HEK293 (cell line): ENCODE data around the gene SCAF11.
"Not testable (repeated sequence)": the region's sequence is repeated elsewhere in the genome, so short reads cannot be mapped to it uniquely, and the experiment has no call there.

Experiments used
- CTCF ChIA-PET: fragments of 350-600 bp; formaldehyde crosslinking; extraction: SDS; loops from one replicate; lab custom pipeline; 2021; ENCODE audit warnings: antibody characterized with exemption; lab: Yijun Ruan, JAX
- POLR2A ChIA-PET: fragments of 300-600 bp; formaldehyde crosslinking; extraction: SDS; loops from one replicate; lab custom pipeline; 2020; ENCODE audit warnings: antibody characterized with exemption, inconsistent platforms; lab: Yijun Ruan, JAX
- H3K27ac ChIP-seq: fragments of 200-500 bp; sonication (Bioruptor generic); 2 replicates; pipeline ENCODE4 v1.5.1; 2014; ENCODE audit warnings: low read depth, low read length, control low read depth, inconsistent platforms; ENCODE audit errors: extremely low read depth
- H3K36me3 ChIP-seq, 2 experiments: fragments of 200-500 bp in 1 of 2; sonication (Bioruptor generic) in 1 of 2; 1 replicate in 1 of 2; 2 replicates in 1 of 2; pipeline ENCODE4 v1.5.1; 2014 to 2017; ENCODE audit warnings: inconsistent platforms in 2 of 2, low read length in 2 of 2; ENCODE audit not compliant: control insufficient read depth in 2 of 2, insufficient read depth in 1 of 2
- H3K4me1 ChIP-seq: fragments of 200-500 bp; sonication (Bioruptor generic); 2 replicates; pipeline ENCODE4 v1.5.1; 2014; ENCODE audit warnings: mild to moderate bottlenecking, low read length, inconsistent platforms; ENCODE audit not compliant: control insufficient read depth, insufficient read depth
- H3K4me3 ChIP-seq: 2 replicates; pipeline ENCODE4 v1.5.1; 2011; ENCODE audit warnings: low read depth, mild to moderate bottlenecking, control low read depth, low read length, moderate library complexity
- H3K9me3 ChIP-seq: fragments of 200-500 bp; sonication (Bioruptor generic); 2 replicates; pipeline ENCODE4 v1.5.1; 2014; ENCODE audit warnings: low read depth, low read length, inconsistent platforms; ENCODE audit not compliant: control insufficient read depth, insufficient read depth
- SETDB1 ChIP-seq: IDR thresholded peaks from one replicate; pipeline ENCODE4 v1.6.1; 2017; ENCODE audit warnings: mild to moderate bottlenecking, low read length, moderate library complexity, mixed read lengths; ENCODE audit not compliant: insufficient read length
- ZEB2 ChIP-seq: fragments of 450-650 bp; formaldehyde crosslinking; IDR thresholded peaks from 2 replicates; pipeline ENCODE4 v1.5.1; 2016; ENCODE audit warnings: missing biosample characterization, missing genetic modification characterization
- ZNF114 ChIP-seq: fragments of 450-650 bp; formaldehyde crosslinking; IDR thresholded peaks from 2 replicates; pipeline ENCODE4 v1.5.0; 2017; ENCODE audit warnings: missing biosample characterization, missing genetic modification characterization
- ZNF24 ChIP-seq: fragments of 450-650 bp; formaldehyde crosslinking; IDR thresholded peaks from 2 replicates; pipeline ENCODE4 v1.5.1; 2016; ENCODE audit warnings: missing biosample characterization, missing genetic modification characterization
- ZNF248 ChIP-seq: fragments of 450-650 bp; formaldehyde crosslinking; IDR thresholded peaks from 2 replicates; pipeline ENCODE4 v1.5.1; 2017; ENCODE audit warnings: missing biosample characterization, missing genetic modification characterization
- ZNF354C ChIP-seq: fragments of 450-650 bp; formaldehyde crosslinking; IDR thresholded peaks from 2 replicates; pipeline ENCODE4 v1.5.1; 2016; ENCODE audit warnings: missing biosample characterization, missing genetic modification characterization, low read depth, borderline replicate concordance
- ZNF530 ChIP-seq: fragments of 450-650 bp; formaldehyde crosslinking; IDR thresholded peaks from 2 replicates; pipeline ENCODE4 v1.5.1; 2016; ENCODE audit warnings: low read depth, missing biosample characterization, missing genetic modification characterization
- ZNF560 ChIP-seq: fragments of 450-650 bp; formaldehyde crosslinking; IDR thresholded peaks from 2 replicates; pipeline ENCODE4 v1.5.1; 2017; ENCODE audit warnings: missing biosample characterization, missing genetic modification characterization, borderline replicate concordance
- ZNF747 ChIP-seq: fragments of 450-650 bp; formaldehyde crosslinking; IDR thresholded peaks from 2 replicates; pipeline ENCODE4 v1.5.1; 2016; ENCODE audit warnings: missing biosample characterization, missing genetic modification characterization
- TF ChIP-seq, protein P1 (sequence below): fragments of 450-650 bp; formaldehyde crosslinking; conservative IDR thresholded peaks from 2 replicates; pipeline ENCODE4 v1.5.1; 2016; ENCODE audit warnings: low read depth, missing biosample characterization, missing genetic modification characterization

SCAF11 gene

DNA sequence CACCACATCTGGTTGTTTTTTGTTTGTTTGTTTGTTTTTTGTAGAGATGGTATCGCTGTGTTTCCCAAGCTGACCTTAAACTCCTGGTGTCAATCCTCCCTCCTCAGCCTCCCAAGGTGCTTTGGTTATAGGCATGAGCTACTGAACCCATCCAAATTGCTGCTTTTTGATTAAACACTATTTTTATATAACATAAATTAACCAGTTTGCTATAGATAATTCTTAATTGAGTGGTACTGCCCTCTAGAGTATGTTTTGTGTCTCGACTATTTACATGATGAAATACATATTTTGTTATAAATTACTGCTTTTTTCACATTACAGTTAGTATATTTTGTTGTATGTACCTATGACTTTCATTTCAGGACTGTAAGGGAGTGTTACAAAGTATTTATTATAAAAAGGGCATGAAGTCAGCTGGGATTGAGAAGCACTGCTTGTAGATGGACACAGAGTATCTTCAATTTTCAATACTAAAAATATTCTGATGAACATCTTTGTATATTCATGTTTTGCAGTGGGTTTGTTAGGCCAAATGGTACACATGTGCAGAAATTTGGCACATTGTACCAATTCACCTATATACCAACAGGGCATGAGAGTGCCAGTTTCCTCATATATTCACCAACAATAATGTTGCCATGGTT, 14.9 kb upstream of the SCAF11 start:
- Histone ChIP-seq H3K36me3 (no peaks in the 10 kb centered on the region), H3K27ac (no peak overlapping the region), H3K4me3 (no peak overlapping the region), H3K9me3 (no peaks in the 10 kb centered on the region), H3K4me1 (no peaks in the 10 kb centered on the region)
- ChIA-PET POLR2A (no interaction called here), CTCF (interaction anchor here (0.6 to 2.4 kb wide), 4 partner anchors 9 to 866 kb away, joined by 3 to 8 read pairs (median 4); no protein-coding TSS in a partner anchor)
- TF ChIP-seq, protein P1, sequence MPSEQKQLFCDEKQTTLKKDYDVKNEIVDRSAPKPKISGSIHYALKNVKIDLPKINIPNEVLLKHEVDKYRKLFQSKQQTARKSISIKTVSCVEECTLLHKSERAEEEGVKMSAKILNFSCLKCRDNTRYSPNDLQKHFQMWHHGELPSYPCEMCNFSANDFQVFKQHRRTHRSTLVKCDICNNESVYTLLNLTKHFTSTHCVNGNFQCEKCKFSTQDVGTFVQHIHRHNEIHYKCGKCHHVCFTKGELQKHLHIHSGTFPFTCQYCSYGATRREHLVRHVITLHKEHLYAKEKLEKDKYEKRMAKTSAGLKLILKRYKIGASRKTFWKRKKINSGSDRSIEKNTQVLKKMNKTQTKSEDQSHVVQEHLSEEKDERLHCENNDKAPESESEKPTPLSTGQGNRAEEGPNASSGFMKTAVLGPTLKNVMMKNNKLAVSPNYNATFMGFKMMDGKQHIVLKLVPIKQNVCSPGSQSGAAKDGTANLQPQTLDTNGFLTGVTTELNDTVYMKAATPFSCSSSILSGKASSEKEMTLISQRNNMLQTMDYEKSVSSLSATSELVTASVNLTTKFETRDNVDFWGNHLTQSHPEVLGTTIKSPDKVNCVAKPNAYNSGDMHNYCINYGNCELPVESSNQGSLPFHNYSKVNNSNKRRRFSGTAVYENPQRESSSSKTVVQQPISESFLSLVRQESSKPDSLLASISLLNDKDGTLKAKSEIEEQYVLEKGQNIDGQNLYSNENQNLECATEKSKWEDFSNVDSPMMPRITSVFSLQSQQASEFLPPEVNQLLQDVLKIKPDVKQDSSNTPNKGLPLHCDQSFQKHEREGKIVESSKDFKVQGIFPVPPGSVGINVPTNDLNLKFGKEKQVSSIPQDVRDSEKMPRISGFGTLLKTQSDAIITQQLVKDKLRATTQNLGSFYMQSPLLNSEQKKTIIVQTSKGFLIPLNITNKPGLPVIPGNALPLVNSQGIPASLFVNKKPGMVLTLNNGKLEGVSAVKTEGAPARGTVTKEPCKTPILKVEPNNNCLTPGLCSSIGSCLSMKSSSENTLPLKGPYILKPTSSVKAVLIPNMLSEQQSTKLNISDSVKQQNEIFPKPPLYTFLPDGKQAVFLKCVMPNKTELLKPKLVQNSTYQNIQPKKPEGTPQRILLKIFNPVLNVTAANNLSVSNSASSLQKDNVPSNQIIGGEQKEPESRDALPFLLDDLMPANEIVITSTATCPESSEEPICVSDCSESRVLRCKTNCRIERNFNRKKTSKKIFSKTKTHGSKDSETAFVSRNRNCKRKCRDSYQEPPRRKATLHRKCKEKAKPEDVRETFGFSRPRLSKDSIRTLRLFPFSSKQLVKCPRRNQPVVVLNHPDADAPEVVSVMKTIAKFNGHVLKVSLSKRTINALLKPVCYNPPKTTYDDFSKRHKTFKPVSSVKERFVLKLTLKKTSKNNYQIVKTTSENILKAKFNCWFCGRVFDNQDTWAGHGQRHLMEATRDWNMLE (tag by site-specific recombination) = no peak
- no peak for TF ChIP-seq ZNF114 (tag by site-specific recombination)

DNA sequence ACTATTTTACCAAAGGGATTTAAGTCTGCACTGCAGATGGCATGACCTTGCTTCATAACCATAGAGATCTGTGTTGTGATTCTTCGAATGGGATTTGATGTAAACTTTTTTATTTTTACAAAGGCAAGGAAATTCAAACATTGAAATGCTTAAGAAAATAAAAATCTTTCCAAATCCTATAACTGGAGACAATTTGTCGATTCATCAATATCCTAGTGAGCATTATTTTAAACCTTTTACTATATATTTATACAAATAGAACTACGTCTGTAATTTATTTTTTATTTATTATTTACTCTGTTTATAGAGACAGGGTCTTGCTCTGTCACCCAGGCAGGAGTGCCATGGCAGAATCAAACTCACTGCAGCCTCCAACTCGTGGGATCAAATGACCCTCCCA, 14.3 kb upstream of the SCAF11 start:
- TF ChIP-seq ZNF248 (tag by site-specific recombination) (no peak), ZEB2 (tag by site-specific recombination) (no peak), ZNF24 (no peak), ZNF747 (tag by site-specific recombination) (no peak), ZNF560 (tag by site-specific recombination) (no peak), ZNF354C (tag by site-specific recombination) (no peak), ZNF530 (tag by site-specific recombination) (no peak), SETDB1 (no peak)
- TF ChIP-seq, protein P1 (tag by site-specific recombination) = no peak
- TF ChIP-seq, all 188 proteins: peak for 0
- POLR2A ChIA-PET = no interaction called here
- CTCF ChIA-PET = interaction anchor here (0.6 kb wide), 1 partner anchor 13 kb away, joined by 4 read pairs; no protein-coding TSS in a partner anchor

DNA sequence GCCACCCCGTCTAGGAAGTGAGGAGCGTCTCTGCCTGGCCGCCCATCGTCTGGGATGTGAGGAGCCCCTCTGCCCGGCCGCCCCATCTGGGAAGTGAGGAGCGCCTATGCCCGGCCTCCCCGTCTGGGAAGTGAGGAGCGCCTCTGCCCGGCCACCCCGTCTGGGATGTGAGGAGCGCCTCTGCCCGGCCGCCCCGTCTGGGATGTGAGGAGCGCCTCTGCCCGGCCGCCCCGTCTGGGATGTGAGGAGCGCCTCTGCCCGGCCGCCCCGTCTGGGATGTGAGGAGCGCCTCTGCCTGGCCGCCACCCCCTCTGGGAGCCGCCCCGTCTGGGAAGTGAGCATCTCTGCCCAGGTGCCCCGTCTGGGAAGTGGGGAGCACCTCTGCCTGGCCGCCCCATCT, 9.7 kb upstream of the SCAF11 start:
- H3K9me3 ChIP-seq, POLR2A ChIA-PET, H3K27ac ChIP-seq, CTCF ChIA-PET, H3K4me1 ChIP-seq, H3K4me3 ChIP-seq, H3K36me3 ChIP-seq: not testable (repeated sequence)

More for the DNA sequence above, 14.3 kb upstream of the SCAF11 start:
- no peak overlapping the region for H3K4me3 ChIP-seq
- H3K4me1 ChIP-seq = no peaks in the 10 kb centered on the region
- H3K9me3 ChIP-seq = no peaks in the 10 kb centered on the region
- H3K36me3 ChIP-seq = no peaks in the 10 kb centered on the region
- no peak overlapping the region for H3K27ac ChIP-seq
